Measurements from ENCODE around the gene RERG.

DNA sequence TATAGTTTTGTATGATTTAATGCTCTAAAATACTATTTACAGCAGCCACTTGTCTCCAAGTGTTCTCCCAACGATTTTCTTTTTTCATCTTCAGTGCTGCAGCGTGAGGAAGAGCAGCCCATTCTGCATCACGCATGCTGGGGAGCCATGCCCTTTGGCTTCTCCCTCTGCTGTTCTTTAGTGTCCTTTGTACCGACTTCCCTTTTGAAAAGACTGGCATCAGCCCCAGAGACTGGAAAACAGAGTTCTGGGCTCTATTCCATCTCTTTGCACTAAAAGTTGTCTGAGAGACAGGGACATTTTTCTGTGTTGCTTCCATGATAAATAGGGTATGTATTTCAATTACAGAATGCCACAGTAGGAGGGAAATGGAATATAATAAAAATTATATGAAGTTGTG, 105.1 kb downstream of the RERG start:
- no peak for TF ChIP-seq CTCF (IDR thresholded peaks at IDR 0.05; ENCODE audit: insufficient read depth, low read length, poor library complexity, severe bottlenecking)
- TF ChIP-seq EZH2phosphoT487 (conservative IDR thresholded peaks at IDR 0.05; ENCODE audit: low read length) = no peak

All from SU-DHL-6 (cell line).